Muscle of leg (tissue), 11 donors: ENCODE measurements around the gene IER3. TPM values are rescaled to one million over a fixed set of nuclear protein-coding genes. Genes with fewer than 3 reads are reported as not detected.
A peak's percentile ranks its signal among the peaks of the same experiment; 100 is the strongest.
"Not testable (repeated sequence)": the region's sequence is repeated elsewhere in the genome, so short reads cannot be mapped to it uniquely, and the experiment has no call there.

ENCODE experiments used
- DNase-seq: peaks from one replicate; pipeline ENCODE4 v3.0.0; 2013
- H3K27ac ChIP-seq: one replicate; pipeline ENCODE4 v1.5.1; 2013; ENCODE audit warnings: mild to moderate bottlenecking, low read length, control low read depth
- H3K27me3 ChIP-seq: one replicate; pipeline ENCODE4 v1.6.1; 2013; ENCODE audit warnings: low read length; ENCODE audit not compliant: control insufficient read depth, insufficient read depth
- H3K36me3 ChIP-seq: one replicate; pipeline ENCODE4 v1.6.1; 2013; ENCODE audit warnings: low read length; ENCODE audit not compliant: control insufficient read depth, insufficient read depth
- H3K4me1 ChIP-seq: one replicate; pipeline ENCODE4 v1.6.1; 2013; ENCODE audit warnings: low read length; ENCODE audit not compliant: control insufficient read depth, insufficient read depth
- H3K4me3 ChIP-seq: one replicate; pipeline ENCODE4 v1.5.1; 2013; ENCODE audit warnings: low read length, control low read depth
- H3K9me3 ChIP-seq: replicated peaks from 2 replicates; pipeline ENCODE4 v1.6.1; 2013; ENCODE audit warnings: low read depth, low read length; ENCODE audit not compliant: control insufficient read depth
- WGBS: methylation state at CpG from one replicate; pipeline ENCODE4 v1.1.5; 2013; ENCODE audit warnings: missing lambda C conversion rate; ENCODE audit not compliant: insufficient coverage; 5-methylcytosine and 5-hydroxymethylcytosine counted together
- polyA plus RNA-seq, 8 donors: library from polyadenylated mRNA; unstranded; fragments of 120-200 nt; gene quantifications; one replicate each; pipeline versions ENCODE4 v1.2.1 to v1.2.3, GENCODE V29; 2013; ENCODE audit warnings: inconsistent platforms in 1 of 8, low replicate concordance in 1 of 8; ENCODE audit not compliant: insufficient read length in 8 of 8, insufficient read depth in 1 of 8
- total RNA-seq: library from RNA; stranded (reverse); fragments of 120-200 nt; gene quantifications from one replicate; pipeline ENCODE4 v1.2.4, GENCODE V29; 2013

Gene IER3
- total and polyA plus RNA-seq, 9 donors = 5.8 to 22.6 (median 12.6) TPM

GRCh38 chr6:30763155-30763617 lies 18.8 kb upstream of the IER3 start:
- Histone ChIP-seq H3K27me3 (no peaks in the 10 kb centered on the region), H3K4me1 (peaks cover 14% of the 10 kb centered on the region), H3K4me3 (no peak overlapping the region), H3K9me3 (no peaks in the 10 kb centered on the region), H3K27ac (no peak overlapping the region), H3K36me3 (no peaks in the 10 kb centered on the region)
- no peak for DNase-seq
- 89% methylated on average over 1 of the region's 1 CpG for WGBS

- WGBS = 100% methylated on average over 1 of the region's 4 CpGs
- DNase-seq = no peak
- Histone ChIP-seq H3K27ac (no peak overlapping the region), H3K9me3 (no peaks in the 10 kb centered on the region), H3K4me3 (no peak overlapping the region), H3K36me3 (no peaks in the 10 kb centered on the region), H3K4me1 (peaks cover 14% of the 10 kb centered on the region), H3K27me3 (no peaks in the 10 kb centered on the region)
These were observed 17.6 kb upstream of the IER3 start for GRCh38 chr6:30761791-30762429.

- Histone ChIP-seq H3K36me3 (no peaks in the 10 kb centered on the region), H3K4me1 (peaks cover 14% of the 10 kb centered on the region), H3K4me3 (no peak overlapping the region), H3K27ac (no peak overlapping the region), H3K9me3 (no peaks in the 10 kb centered on the region), H3K27me3 (no peaks in the 10 kb centered on the region)
- WGBS = 54% methylated on average over 3 of the region's 8 CpGs
- DNase-seq = no peak
These were observed 16.2 kb upstream of the IER3 start for GRCh38 chr6:30760549-30760948.

GRCh38 chr6:30759575-30760239 lies 15.4 kb upstream of the IER3 start:
- Histone ChIP-seq H3K27ac (no peak overlapping the region), H3K4me1 (peaks cover 14% of the 10 kb centered on the region), H3K27me3 (no peaks in the 10 kb centered on the region), H3K4me3 (no peak overlapping the region), H3K9me3 (no peaks in the 10 kb centered on the region), H3K36me3 (no peaks in the 10 kb centered on the region)
- no peak for DNase-seq
- 97% methylated on average over 8 of the region's 10 CpGs for WGBS

DNA sequence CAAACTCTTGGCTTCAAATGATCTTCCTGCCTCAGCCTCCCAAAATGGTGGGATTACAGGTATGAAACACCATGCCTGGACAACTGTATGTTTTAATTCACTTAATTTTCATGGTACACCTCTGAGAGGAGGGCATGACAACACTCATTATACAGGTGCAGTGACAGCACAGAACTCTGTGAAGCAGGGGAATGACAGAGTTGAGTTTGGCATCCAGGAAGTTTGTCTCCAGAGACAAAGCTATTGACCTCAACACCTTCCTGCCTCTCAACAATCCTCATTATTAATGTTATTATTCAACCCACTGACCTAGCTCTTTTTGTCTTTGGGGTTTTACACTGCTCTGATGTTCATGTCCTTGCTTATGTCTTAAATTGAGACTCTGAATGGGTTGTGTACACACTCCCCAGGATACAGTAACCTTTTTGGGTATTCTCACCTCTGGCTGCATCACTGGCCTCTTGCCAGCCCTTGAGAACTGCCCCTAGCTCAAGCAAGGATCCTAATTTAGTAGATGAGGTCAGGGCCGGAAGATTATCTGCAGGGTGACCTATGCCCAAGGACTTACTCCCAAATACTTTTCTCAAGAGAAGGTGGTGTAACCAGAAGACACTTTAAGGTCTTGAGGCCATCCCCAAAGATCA lies 13.0 kb upstream of the IER3 start:
- Histone ChIP-seq H3K27me3 (no peaks in the 10 kb centered on the region), H3K4me1 (peaks cover 14% of the 10 kb centered on the region), H3K27ac (no peak overlapping the region), H3K9me3 (no peaks in the 10 kb centered on the region), H3K4me3 (no peak overlapping the region), H3K36me3 (no peaks in the 10 kb centered on the region)
- no CpG with 5 or more reads among the region's 1 CpG for WGBS
- no peak for DNase-seq

- DNase-seq, H3K27me3 ChIP-seq, H3K36me3 ChIP-seq, H3K27ac ChIP-seq, H3K4me3 ChIP-seq, H3K9me3 ChIP-seq: not testable (repeated sequence)
- H3K4me1 ChIP-seq = peaks cover 23% of the 10 kb centered on the region
- 87% methylated on average over 4 of the region's 7 CpGs for WGBS
These were observed 12.2 kb upstream of the IER3 start for GRCh38 chr6:30756405-30757003.

DNA sequence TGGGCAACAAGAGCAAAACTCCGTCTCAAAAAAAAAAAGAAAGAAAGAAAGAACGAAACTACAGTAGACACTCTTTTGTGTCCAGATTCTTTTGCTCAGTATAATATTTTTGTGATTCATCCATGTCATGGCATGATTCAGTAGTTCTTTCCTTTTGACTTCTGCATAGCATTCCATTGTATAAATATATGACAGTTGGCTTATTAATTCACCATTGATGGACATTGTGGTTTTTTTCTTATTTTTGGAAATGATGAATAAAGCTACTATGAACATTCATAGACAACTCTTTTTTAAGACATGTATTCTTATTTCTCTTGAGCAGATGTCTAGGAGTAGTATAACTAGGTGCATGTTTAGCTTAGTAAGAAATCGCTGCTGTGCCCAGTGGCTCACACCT lies 10.3 kb upstream of the IER3 start:
- Histone ChIP-seq H3K36me3 (no peaks in the 10 kb centered on the region), H3K4me1 (peaks cover 24% of the 10 kb centered on the region), H3K9me3 (no peaks in the 10 kb centered on the region), H3K4me3 (no peak overlapping the region), H3K27ac (no peak overlapping the region), H3K27me3 (no peaks in the 10 kb centered on the region)
- WGBS = no CpG with 5 or more reads among the region's 3 CpGs
- no peak for DNase-seq

DNA sequence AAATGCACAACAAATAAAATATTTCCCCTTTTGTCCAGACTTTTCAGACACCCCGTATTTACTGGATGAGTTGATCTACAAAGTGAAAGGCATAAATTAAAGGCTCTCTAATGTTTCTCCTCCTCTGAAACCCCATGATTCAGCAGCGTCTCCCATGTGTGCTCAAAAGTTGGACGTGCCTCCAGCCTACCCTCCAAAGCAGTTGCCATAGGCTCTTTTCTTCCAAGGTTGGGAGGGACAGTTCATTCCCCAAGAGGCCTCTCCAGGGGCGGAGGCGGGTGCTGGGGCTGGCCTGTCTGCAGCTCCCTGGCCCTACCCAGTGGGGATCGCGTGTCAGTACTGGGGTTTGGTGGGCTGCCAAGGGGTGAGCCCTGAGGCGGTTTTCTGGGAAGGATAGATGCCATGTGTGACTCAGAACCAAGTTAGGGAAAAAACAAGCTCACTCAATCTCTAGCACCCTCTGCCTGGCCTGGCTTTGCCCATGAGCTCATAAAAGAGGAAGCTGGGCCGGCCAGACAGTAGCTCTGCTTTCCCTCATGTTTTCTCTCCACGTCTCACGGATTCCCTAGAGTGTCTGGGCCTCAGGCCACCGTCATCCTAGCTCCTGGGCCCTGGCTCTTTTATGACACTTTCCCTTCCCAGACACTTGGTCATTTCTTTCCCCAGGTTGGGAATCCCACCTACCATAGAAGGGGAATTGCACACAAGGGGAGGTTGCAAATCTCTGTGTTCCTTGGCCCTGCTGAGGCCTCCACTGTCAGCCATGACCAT lies 8.0 kb upstream of the IER3 start:
- H3K27me3 ChIP-seq = no peaks in the 10 kb centered on the region

DNA sequence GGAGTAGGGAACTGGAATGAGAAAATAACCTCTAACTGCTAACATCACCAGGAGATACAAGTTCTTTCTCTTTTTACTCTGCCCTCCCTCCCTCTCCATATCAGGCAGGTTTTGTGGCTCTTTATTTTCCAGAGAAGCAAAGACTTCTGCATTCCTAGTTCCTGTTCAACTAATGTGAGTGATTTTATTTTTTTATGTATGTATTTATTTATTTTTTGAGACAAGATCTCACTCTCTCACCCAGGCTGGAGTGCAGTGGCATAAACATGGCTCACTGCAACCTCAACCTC lies 6.0 kb upstream of the IER3 start:
- H3K9me3 ChIP-seq = no peaks in the 10 kb centered on the region
- DNase-seq = no peak
- H3K27me3 ChIP-seq = no peaks in the 10 kb centered on the region
- no peak overlapping the region for H3K4me3 ChIP-seq
- H3K27ac ChIP-seq = no peak overlapping the region
- H3K36me3 ChIP-seq = no peaks in the 10 kb centered on the region
- H3K4me1 ChIP-seq = peaks cover 25% of the 10 kb centered on the region

More for the DNA sequence above, 8.0 kb upstream of the IER3 start:
- peak overlapping the region; percentile 92 for H3K27ac ChIP-seq
- WGBS = 26% methylated on average over 8 of the region's 12 CpGs
- H3K4me1 ChIP-seq = peaks cover 25% of the 10 kb centered on the region
- H3K36me3 ChIP-seq = no peaks in the 10 kb centered on the region
- peak; percentile 92 for DNase-seq
- no peaks in the 10 kb centered on the region for H3K9me3 ChIP-seq
- no peak overlapping the region for H3K4me3 ChIP-seq
